ENCODE measurements around the gene DHX15. TPM values are rescaled to one million over a fixed set of nuclear protein-coding genes. Genes with fewer than 3 reads are reported as not detected.

DHX15 gene
- total RNA-seq, 1 experiment from 2014 or later: 157 TPM

DNA sequence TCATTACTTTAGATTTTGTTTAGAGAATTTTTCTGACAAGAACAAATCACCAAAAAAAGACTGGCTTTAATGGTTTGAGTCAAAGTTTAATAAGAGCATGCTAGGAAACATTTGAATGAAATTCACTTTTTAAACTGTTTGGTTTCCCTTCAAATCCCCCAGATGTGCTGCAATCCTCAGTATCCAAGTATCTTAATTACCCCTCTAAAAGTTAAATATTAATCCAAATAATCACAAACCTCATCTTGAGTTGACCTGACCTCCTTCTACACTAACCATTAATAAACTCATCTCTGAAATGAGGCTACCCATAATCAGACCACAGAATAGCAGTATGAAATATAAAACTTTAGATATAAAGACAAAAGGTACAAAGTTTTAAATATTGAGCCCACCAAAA lies 10.1 kb downstream of the DHX15 start:
- Histone ChIP-seq H3K9me2 (ENCODE audit: insufficient read depth) (no peaks in the 10 kb centered on the region; the same call in 1 of the 2 replicates), H3K36me3 (ENCODE audit: low read depth) (peaks cover 59% of the 10 kb centered on the region), H2AFZ (no peak overlapping the region), H3K9me3 (ENCODE audit: insufficient read depth, low read depth) (no peaks in the 10 kb centered on the region), H4K20me1 (ENCODE audit: insufficient read depth) (peaks cover 99% of the 10 kb centered on the region), H3K4me1 (replicated peaks; ENCODE audit: insufficient read depth) (peaks cover 9% of the 10 kb centered on the region; the same call in 1 of the 2 replicates), H3K27me3 (ENCODE audit: insufficient read depth, low read depth) (no peaks in the 10 kb centered on the region), H3K27ac (no peak overlapping the region), H3K4me2 (no peak overlapping the region), H3K4me3 (no peak overlapping the region), H3F3A (ENCODE audit: insufficient read depth, low read depth) (peaks cover 28% of the 10 kb centered on the region; the same call in 1 of the 2 replicates), H3K79me2 (ENCODE audit: low read depth) (peaks cover 100% of the 10 kb centered on the region)
- ChIA-PET POLR2A (ENCODE audit: unreplicated experiment) (interaction anchor here (0.6 kb wide), 1 partner anchor 239 kb away, joined by 9 read pairs; no protein-coding TSS in a partner anchor), CTCF (no interaction called here)
- no peak for DNase-seq
- TF ChIP-seq, protein P1, sequence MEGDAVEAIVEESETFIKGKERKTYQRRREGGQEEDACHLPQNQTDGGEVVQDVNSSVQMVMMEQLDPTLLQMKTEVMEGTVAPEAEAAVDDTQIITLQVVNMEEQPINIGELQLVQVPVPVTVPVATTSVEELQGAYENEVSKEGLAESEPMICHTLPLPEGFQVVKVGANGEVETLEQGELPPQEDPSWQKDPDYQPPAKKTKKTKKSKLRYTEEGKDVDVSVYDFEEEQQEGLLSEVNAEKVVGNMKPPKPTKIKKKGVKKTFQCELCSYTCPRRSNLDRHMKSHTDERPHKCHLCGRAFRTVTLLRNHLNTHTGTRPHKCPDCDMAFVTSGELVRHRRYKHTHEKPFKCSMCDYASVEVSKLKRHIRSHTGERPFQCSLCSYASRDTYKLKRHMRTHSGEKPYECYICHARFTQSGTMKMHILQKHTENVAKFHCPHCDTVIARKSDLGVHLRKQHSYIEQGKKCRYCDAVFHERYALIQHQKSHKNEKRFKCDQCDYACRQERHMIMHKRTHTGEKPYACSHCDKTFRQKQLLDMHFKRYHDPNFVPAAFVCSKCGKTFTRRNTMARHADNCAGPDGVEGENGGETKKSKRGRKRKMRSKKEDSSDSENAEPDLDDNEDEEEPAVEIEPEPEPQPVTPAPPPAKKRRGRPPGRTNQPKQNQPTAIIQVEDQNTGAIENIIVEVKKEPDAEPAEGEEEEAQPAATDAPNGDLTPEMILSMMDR (conservative IDR thresholded peaks at IDR 0.05): no peak
- BruUV-seq (replicated peaks): no TSS peak
- intact Hi-C loops (cut with micrococcal nuclease; ENCODE audit: unreplicated experiment): no loop called here

DNA sequence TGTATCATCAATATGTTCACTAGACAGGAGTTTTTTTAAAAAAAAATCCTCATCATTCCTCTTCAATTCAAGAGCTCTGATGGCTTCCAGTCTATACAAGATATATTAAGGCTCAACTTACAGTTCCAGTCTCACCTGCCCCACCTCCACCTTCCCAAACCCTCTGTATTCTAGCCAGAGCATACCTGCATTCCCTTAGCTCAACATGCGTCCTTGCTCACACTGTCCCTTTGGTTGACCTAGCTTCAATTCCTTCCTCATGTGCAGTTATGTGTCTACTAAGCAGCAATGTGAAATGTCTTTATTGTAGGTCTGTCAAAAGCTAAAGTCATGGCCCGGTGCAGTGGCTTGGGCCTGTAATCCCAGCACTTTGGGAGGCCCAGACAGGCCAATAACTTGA lies 10.8 kb downstream of the DHX15 start:
- POLR2A ChIA-PET (ENCODE audit: unreplicated experiment): interaction anchor here (0.6 to 0.7 kb wide), 2 partner anchors 84 to 240 kb away, joined by 3 to 9 read pairs; no protein-coding TSS in a partner anchor

DNA sequence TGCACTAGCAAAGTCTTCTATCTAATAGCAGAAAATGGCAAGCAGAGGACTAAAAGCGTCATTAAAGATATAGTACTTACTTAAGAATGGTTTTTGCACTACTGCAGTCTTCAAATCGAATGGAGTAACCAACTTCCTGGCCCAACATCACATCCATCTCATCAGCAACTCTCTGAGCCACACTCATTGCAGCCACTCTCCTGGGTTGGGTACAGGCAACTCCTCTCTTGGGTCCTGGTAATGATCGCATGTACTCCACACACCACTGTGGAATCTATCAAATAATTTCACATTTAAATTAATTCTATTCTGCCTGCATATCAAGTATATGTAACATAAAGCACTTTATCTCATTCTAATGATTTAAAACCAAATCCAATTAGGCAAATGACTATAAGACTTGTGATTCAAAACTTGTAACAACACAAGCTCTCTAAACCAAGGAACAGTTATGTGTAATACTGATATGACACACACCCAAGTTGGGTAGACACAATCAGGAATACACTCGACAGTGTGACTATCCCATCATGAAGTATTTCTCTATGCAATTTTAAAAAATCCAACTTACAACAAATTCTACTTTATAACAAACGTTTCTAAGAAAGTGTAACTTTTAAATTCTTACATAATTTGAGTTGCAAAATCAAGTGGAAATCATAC lies 13.6 kb downstream of the DHX15 start:
- BruUV-seq (replicated peaks): no TSS peak
- Histone ChIP-seq H2AFZ (no peak overlapping the region), H4K20me1 (ENCODE audit: insufficient read depth) (peaks cover 97% of the 10 kb centered on the region), H3K79me2 (ENCODE audit: low read depth) (peaks cover 100% of the 10 kb centered on the region), H3K9me3 (ENCODE audit: insufficient read depth, low read depth) (no peaks in the 10 kb centered on the region), H3K9me2 (ENCODE audit: insufficient read depth) (no peaks in the 10 kb centered on the region; the same call in 1 of the 2 replicates), H3K27me3 (ENCODE audit: insufficient read depth, low read depth) (no peaks in the 10 kb centered on the region), H3F3A (ENCODE audit: insufficient read depth, low read depth) (peaks cover 30% of the 10 kb centered on the region; the same call in 1 of the 2 replicates), H3K4me2 (no peak overlapping the region), H3K36me3 (ENCODE audit: low read depth) (peaks cover 52% of the 10 kb centered on the region), H3K27ac (no peak overlapping the region; the same call in 1 of the 2 replicates), H3K4me3 (no peak overlapping the region), H3K4me1 (replicated peaks; ENCODE audit: insufficient read depth) (no peaks in the 10 kb centered on the region)
- POLR2A ChIA-PET (ENCODE audit: unreplicated experiment): no interaction called here
- DNase-seq: no peak
- CTCF ChIA-PET: no interaction called here
- intact Hi-C loops (cut with micrococcal nuclease; ENCODE audit: unreplicated experiment): no loop called here
- no peak for TF ChIP-seq EZH2 (IDR thresholded peaks at IDR 0.05; ENCODE audit: low read depth)
- TF ChIP-seq, protein P1 (conservative IDR thresholded peaks at IDR 0.05): no peak

More for the DNA sequence above, 10.8 kb downstream of the DHX15 start:
- Histone ChIP-seq H3K79me2 (ENCODE audit: low read depth) (peaks cover 100% of the 10 kb centered on the region), H3K27ac (no peak overlapping the region), H3K4me2 (no peak overlapping the region), H2AFZ (no peak overlapping the region), H3F3A (ENCODE audit: insufficient read depth, low read depth) (peaks cover 28% of the 10 kb centered on the region; the same call in 1 of the 2 replicates), H4K20me1 (ENCODE audit: insufficient read depth) (peaks cover 97% of the 10 kb centered on the region), H3K4me1 (replicated peaks; ENCODE audit: insufficient read depth) (peaks cover 6% of the 10 kb centered on the region; the same call in 1 of the 2 replicates), H3K27me3 (ENCODE audit: insufficient read depth, low read depth) (no peaks in the 10 kb centered on the region), H3K4me3 (no peak overlapping the region), H3K9me3 (ENCODE audit: insufficient read depth, low read depth) (no peaks in the 10 kb centered on the region), H3K36me3 (ENCODE audit: low read depth) (peaks cover 57% of the 10 kb centered on the region), H3K9me2 (ENCODE audit: insufficient read depth) (no peaks in the 10 kb centered on the region; the same call in 1 of the 2 replicates)
- intact Hi-C loops (cut with micrococcal nuclease; ENCODE audit: unreplicated experiment): no loop called here
- CTCF ChIA-PET: no interaction called here
- TF ChIP-seq, protein P1 (conservative IDR thresholded peaks at IDR 0.05): no peak
- TF ChIP-seq EZH2 (IDR thresholded peaks at IDR 0.05; ENCODE audit: low read depth): no peak
- no TSS peak for BruUV-seq (replicated peaks)
- no peak for DNase-seq
